WI38 (cell line): ENCODE results near the gene AQP7.
"Not testable (repeated sequence)": the region's sequence is repeated elsewhere in the genome, so short reads cannot be mapped to it uniquely, and the experiment has no call there.

Experiments
- H3K4me3 ChIP-seq: 2 replicates; pipeline ENCODE4 v1.5.1; 2011; ENCODE audit warnings: low read depth, mild to moderate bottlenecking, control low read depth, low read length
- CTCF ChIP-seq: IDR thresholded peaks from 2 replicates; pipeline ENCODE4 v1.5.1; 2012; ENCODE audit warnings: low read depth, mild to moderate bottlenecking, control low read depth, low read length

The AQP7 gene

GRCh38 chr9:33366979-33367480, 35.3 kb downstream of the AQP7 start:
- no peak overlapping the region for H3K4me3 ChIP-seq
- TF ChIP-seq CTCF = no peak

GRCh38 chr9:33364814-33365213, 37.6 kb downstream of the AQP7 start:
- not testable (repeated sequence) for H3K4me3 ChIP-seq

- no peak for TF ChIP-seq CTCF
- H3K4me3 ChIP-seq = no peak overlapping the region
Measured at GRCh38 chr9:33364127-33364526, 38.2 kb downstream of the AQP7 start.

GRCh38 chr9:33358641-33359040, 43.7 kb downstream of the AQP7 start:
- H3K4me3 ChIP-seq = not testable (repeated sequence)

GRCh38 chr9:33355933-33356332, 46.4 kb downstream of the AQP7 start:
- no peak overlapping the region for H3K4me3 ChIP-seq
- no peak for TF ChIP-seq CTCF

GRCh38 chr9:33354651-33355211, 47.6 kb downstream of the AQP7 start:
- no peak overlapping the region for H3K4me3 ChIP-seq
- TF ChIP-seq CTCF = no peak

- TF ChIP-seq CTCF = no peak
- no peak overlapping the region for H3K4me3 ChIP-seq
Measured at GRCh38 chr9:33351547-33351946, 50.8 kb downstream of the AQP7 start.

GRCh38 chr9:33350310-33350709, 52.1 kb downstream of the AQP7 start:
- no peak overlapping the region for H3K4me3 ChIP-seq
- TF ChIP-seq CTCF = no peak
